ENCODE data around the gene ZFP36L1. TPM values are rescaled to one million over a fixed set of nuclear protein-coding genes. Genes with fewer than 3 reads are reported as not detected.

Gene ZFP36L1
- total and polyA plus RNA-seq, 2 of the 13 experiments (the other 11 are each of a cell fraction or from before 2014, with no cell fraction given): 7.4 to 10.2 TPM

DNA sequence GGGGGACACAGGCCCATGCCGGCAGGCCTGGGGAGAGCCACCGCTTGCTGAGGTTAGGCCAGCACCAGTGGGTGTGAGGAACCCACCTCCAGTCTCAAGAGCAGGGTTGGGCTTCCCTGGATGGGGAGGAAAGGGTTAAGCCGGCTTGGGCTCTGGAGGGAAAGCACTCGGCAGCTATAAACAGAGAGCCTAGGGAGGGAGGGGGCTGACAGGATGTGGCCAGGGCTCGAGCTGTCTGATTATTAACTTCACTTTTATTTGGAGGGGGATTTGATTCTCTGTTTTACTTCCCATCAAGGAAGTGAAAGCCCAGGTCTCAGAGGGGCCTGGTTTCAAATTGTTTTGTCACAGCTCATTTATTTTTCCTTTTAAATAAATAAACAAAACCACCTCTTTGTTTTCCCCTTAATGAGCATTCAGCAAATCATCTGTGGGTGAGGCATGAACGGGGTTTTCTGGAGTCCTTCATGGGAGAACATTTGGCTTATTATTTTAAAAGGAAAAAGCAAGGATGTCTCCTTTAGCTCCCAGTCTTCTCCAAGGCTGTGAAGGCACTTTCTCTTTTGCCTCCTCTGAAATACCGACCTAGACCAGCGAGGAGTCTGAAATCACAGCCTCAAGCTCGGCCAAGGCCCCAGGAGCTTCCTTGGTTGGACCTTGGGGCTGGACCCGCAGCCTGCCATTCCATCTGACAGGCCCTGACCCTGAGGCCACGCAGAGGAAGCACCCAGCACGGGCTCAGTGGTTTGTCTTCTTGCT, 21.9 kb upstream of the ZFP36L1 start (continued):
- TF ChIP-seq ZFP37 (CRISPR knock-in tag; IDR thresholded peaks at IDR 0.05; ENCODE audit: borderline replicate concordance): no peak
- no peak for TF ChIP-seq ZNF749 (CRISPR knock-in tag; IDR thresholded peaks at IDR 0.05; ENCODE audit: borderline replicate concordance)
- no peak for TF ChIP-seq ELF1 (CRISPR knock-in tag; IDR thresholded peaks at IDR 0.05)
- TF ChIP-seq ZMYM3 (CRISPR knock-in tag; IDR thresholded peaks at IDR 0.05): peak; percentile 60
- TF ChIP-seq CC2D1A (CRISPR knock-in tag; IDR thresholded peaks at IDR 0.05): no peak
- no peak for TF ChIP-seq KLF9 (CRISPR knock-in tag; IDR thresholded peaks at IDR 0.05; ENCODE audit: low read depth)
- peak; percentile 45 for TF ChIP-seq HNF4A (CRISPR knock-in tag; IDR thresholded peaks at IDR 0.05)
- TF ChIP-seq NFRKB (IDR thresholded peaks at IDR 0.05): no peak
- TF ChIP-seq ARID5B (CRISPR knock-in tag; IDR thresholded peaks at IDR 0.05): peak; percentile 25; the same call in 1 of the 2 replicates
- 0 out of 2 replicates have a peak, but pooled peaks have one; percentile 6 for TF ChIP-seq NFYC (CRISPR knock-in tag; IDR thresholded peaks at IDR 0.05)
- TF ChIP-seq RORA (CRISPR knock-in tag; IDR thresholded peaks at IDR 0.05): no peak
- no peak for TF ChIP-seq FIP1L1 (IDR thresholded peaks at IDR 0.05; ENCODE audit: borderline replicate concordance, insufficient read depth, low read depth, low read length)
- TF ChIP-seq SMYD3 (CRISPR knock-in tag; IDR thresholded peaks at IDR 0.05): no peak
- TF ChIP-seq PAF1 (CRISPR knock-in tag; IDR thresholded peaks at IDR 0.05): no peak
- TF ChIP-seq DNMT1 (CRISPR knock-in tag; IDR thresholded peaks at IDR 0.05): no peak
- no peak; the same call in 1 of the 2 replicates for TF ChIP-seq ZNF710 (CRISPR knock-in tag; IDR thresholded peaks at IDR 0.05; ENCODE audit: borderline replicate concordance)
- TF ChIP-seq EED (CRISPR knock-in tag; IDR thresholded peaks at IDR 0.05): no peak
- TF ChIP-seq, protein P1, sequence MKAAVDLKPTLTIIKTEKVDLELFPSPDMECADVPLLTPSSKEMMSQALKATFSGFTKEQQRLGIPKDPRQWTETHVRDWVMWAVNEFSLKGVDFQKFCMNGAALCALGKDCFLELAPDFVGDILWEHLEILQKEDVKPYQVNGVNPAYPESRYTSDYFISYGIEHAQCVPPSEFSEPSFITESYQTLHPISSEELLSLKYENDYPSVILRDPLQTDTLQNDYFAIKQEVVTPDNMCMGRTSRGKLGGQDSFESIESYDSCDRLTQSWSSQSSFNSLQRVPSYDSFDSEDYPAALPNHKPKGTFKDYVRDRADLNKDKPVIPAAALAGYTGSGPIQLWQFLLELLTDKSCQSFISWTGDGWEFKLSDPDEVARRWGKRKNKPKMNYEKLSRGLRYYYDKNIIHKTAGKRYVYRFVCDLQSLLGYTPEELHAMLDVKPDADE (CRISPR knock-in tag; IDR thresholded peaks at IDR 0.05): no peak
- TF ChIP-seq SNRNP70 (IDR thresholded peaks at IDR 0.05; ENCODE audit: low read depth, low read length): no peak
- TF ChIP-seq MTF2 (CRISPR knock-in tag; IDR thresholded peaks at IDR 0.05; ENCODE audit: borderline replicate concordance): no peak
- no peak for TF ChIP-seq ZFYVE20 (CRISPR knock-in tag; IDR thresholded peaks at IDR 0.05; ENCODE audit: borderline replicate concordance, low read depth)
- no peak for TF ChIP-seq ZBTB43 (CRISPR knock-in tag; conservative IDR thresholded peaks at IDR 0.05)

Measured in HepG2 (cell line).